ENCODE results near the gene IGFBP5. TPM values are rescaled to one million over a fixed set of nuclear protein-coding genes. Genes with fewer than 3 reads are reported as not detected.

The IGFBP5 gene
- total RNA-seq, 1 donor from 2014 or later = not detected

DNA sequence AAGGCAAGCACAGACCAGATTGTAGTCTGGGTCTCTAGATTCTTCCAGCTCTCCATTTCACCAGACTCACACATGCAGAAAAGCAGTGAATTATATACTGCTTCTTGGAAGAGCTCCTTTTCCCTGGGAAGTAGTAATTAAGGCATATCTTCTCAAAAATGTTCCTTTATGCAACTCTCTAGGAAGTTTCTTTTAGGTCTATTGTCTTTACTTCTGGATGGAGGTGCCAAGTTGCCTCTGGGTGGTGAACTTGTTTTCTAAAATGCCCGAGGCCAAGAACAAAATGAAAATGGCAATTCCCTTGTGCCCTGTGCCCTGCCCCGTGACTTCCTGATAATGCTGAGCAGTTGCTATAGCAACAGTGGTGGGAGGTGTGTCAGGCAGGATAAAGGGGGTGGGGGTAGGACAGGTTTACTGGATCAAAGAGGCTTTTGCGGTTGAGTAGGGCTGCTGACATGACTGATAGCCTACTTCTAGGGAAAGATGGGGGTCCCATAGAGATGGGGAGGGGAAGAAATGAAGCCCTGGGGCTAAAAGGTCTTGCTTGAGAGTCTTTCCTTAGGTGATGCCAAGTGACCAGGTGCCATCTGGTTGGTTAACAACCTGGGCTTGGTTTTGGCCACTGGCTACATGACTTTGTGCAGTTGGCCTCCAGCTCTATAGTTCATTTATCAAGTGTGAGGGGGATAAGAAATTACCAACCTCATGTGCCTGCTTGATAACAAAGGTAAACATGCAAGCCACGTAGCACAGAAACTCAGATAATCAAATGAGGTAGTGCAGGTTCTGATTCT, 50.3 kb downstream of the IGFBP5 start:
- peaks cover 32% of the 10 kb centered on the region for H3K27me3 Mint-ChIP-seq
- CTCF ChIA-PET = no interaction called here
- no peak overlapping the region for H3K27ac Mint-ChIP-seq

DNA sequence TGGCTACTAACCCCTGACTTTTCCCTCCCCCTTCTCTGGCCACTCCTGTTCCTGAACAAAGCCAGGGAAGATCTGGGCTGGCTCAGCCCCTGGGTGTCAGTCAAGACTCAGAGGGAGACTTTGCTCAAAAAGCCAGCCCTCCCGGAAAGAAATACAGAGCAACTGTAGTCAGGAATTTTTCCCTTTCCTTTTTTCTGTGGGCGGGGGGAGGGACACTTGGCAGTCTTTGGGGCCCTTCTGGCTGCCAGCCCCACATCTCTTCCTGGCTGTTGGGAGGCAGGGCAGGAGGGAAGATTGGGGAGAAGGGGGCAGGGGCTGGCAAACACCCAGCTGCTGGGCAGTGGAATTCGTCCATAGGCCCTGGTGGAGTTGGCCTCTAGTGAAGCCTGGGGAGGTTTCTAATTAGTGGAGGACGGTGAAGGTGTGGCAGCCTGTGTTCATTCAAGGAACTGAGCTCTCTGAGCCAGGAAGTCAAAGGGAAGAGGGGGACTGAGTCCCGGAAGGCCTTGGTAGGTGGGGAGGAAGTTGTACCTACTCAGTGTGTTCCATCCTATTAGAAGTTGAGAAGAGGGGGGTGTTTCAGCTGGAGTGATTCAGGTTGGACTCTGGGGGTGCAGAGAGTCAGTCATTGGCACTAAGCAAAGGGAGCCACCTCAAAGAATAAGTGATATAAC, 51.2 kb downstream of the IGFBP5 start:
- H3K27me3 Mint-ChIP-seq = peaks cover 37% of the 10 kb centered on the region
- TF ChIP-seq, protein P1, sequence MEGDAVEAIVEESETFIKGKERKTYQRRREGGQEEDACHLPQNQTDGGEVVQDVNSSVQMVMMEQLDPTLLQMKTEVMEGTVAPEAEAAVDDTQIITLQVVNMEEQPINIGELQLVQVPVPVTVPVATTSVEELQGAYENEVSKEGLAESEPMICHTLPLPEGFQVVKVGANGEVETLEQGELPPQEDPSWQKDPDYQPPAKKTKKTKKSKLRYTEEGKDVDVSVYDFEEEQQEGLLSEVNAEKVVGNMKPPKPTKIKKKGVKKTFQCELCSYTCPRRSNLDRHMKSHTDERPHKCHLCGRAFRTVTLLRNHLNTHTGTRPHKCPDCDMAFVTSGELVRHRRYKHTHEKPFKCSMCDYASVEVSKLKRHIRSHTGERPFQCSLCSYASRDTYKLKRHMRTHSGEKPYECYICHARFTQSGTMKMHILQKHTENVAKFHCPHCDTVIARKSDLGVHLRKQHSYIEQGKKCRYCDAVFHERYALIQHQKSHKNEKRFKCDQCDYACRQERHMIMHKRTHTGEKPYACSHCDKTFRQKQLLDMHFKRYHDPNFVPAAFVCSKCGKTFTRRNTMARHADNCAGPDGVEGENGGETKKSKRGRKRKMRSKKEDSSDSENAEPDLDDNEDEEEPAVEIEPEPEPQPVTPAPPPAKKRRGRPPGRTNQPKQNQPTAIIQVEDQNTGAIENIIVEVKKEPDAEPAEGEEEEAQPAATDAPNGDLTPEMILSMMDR (IDR thresholded peaks at IDR 0.05) = no peak
- ATAC-seq (ENCODE audit: low read depth) = no peak
- no peak overlapping the region for H3K27ac Mint-ChIP-seq
- H3K4me3 Mint-ChIP-seq = no peak overlapping the region
- no peak for DNase-seq
- no peaks in the 10 kb centered on the region for H3K36me3 Mint-ChIP-seq (ENCODE audit: low read depth)
- no peaks in the 10 kb centered on the region for H3K9me3 Mint-ChIP-seq
- peaks cover 2% of the 10 kb centered on the region for H3K4me1 Mint-ChIP-seq
- ChIA-PET CTCF (no interaction called here), POLR2A (no interaction called here)
- intact Hi-C loops (cut with micrococcal nuclease) = no loop called here

More for the DNA sequence above, 50.3 kb downstream of the IGFBP5 start:
- Mint-ChIP-seq H3K36me3 (ENCODE audit: low read depth) (no peaks in the 10 kb centered on the region), H3K9me3 (no peaks in the 10 kb centered on the region), H3K4me3 (no peak overlapping the region), H3K4me1 (peaks cover 2% of the 10 kb centered on the region)
- intact Hi-C loops (cut with micrococcal nuclease) = no loop called here
- DNase-seq (no peak), ATAC-seq (ENCODE audit: low read depth) (no peak)
- TF ChIP-seq, protein P1 (IDR thresholded peaks at IDR 0.05) = no peak
- POLR2A ChIA-PET = no interaction called here

DNA sequence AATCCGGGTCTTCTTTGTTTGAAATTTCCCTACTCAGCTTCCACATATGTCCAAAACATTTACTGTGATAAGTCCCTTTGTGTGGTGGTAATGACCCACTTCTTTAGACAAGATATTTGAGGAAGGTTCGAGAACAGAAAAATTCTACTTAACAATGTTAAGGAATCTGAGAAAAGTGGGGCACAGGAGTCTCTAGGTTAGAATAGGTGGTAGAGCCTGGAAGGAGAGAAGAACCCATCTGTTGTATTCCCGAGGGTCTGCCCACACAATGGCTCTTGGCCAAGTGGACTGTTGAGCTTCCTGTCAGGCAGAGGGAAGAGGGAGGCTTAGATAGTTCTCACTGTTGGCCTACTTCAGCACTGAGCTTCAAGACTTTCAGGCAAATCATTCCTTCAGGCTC, 57.9 kb downstream of the IGFBP5 start:
- Mint-ChIP-seq H3K9me3 (no peaks in the 10 kb centered on the region), H3K27ac (no peak overlapping the region), H3K27me3 (peaks cover 49% of the 10 kb centered on the region), H3K4me3 (no peak overlapping the region), H3K36me3 (ENCODE audit: low read depth) (no peaks in the 10 kb centered on the region), H3K4me1 (peaks cover 20% of the 10 kb centered on the region)
- CTCF ChIA-PET = no interaction called here
- POLR2A ChIA-PET = interaction anchor here (0.6 kb wide), 1 partner anchor 17 kb away, joined by 7 read pairs; no protein-coding TSS in a partner anchor
- intact Hi-C loops (cut with micrococcal nuclease) = no loop called here
- ATAC-seq (ENCODE audit: low read depth) (no peak), DNase-seq (no peak)
- TF ChIP-seq, protein P1 (IDR thresholded peaks at IDR 0.05) = no peak

DNA sequence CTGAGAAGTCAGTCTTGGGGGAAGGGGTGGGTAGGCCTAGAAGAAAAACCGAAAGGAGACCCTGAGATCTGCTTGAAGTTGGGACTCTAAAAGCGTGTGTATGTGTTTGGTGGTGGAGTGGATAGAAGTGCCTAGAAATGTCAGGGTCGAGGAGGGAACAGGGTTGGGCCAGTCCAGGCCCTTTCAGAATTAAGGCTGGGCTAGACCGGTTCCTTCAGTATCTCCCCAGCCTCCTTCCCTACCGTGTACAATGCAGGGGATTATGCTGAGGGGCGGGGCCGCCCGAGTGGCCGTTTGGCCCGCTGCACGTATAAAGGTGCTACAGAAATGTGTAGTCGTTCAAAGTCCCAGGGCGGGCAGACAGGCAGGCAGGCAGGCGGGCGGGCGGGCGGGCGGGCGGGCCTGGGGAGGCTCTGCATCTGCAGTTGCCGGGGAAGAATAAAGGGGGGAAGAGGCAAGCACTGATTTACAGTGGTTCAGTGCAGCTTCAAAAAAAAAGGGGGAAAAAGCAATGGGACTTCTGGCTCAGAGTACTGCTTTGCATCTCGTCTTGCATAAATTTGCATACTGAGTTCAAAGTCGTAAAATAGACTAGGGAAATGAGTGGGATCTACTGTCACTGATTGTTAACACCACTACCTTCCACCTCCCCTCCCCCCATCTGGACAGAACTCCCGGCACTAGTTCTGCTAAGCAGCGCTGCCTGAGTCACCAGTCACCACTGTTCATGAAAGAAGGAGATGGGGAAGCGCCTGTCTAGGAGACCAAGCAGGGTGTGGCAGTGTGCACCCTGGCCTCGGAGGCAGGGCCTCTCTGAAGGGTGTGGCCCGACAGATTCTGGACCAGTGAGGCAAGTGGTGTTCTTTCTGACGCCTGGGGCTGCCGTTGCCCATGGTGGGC, 58.5 kb downstream of the IGFBP5 start:
- ChIA-PET POLR2A (interaction anchor here (0.6 kb wide), 1 partner anchor 16 kb away, joined by 7 read pairs; no protein-coding TSS in a partner anchor), CTCF (no interaction called here)
- no peak for DNase-seq
- Mint-ChIP-seq H3K9me3 (no peaks in the 10 kb centered on the region), H3K4me1 (peaks cover 20% of the 10 kb centered on the region), H3K27ac (no peak overlapping the region), H3K4me3 (no peak overlapping the region), H3K36me3 (ENCODE audit: low read depth) (no peaks in the 10 kb centered on the region), H3K27me3 (peaks cover 56% of the 10 kb centered on the region)
- intact Hi-C loops (cut with micrococcal nuclease) = no loop called here
- ATAC-seq (ENCODE audit: low read depth) = no peak
- TF ChIP-seq, protein P1 (IDR thresholded peaks at IDR 0.05) = no peak
